Skeletal muscle tissue (tissue), 4 donors: Measurements from ENCODE around the gene SEC24B. TPM values are rescaled to one million over a fixed set of nuclear protein-coding genes. Genes with fewer than 3 reads are reported as not detected.
"Not testable (repeated sequence)": the region's sequence is repeated elsewhere in the genome, so short reads cannot be mapped to it uniquely, and the experiment has no call there.

Experiments used
- H3K27ac ChIP-seq: one replicate; pipeline ENCODE4 v1.7.0; 2013; ENCODE audit warnings: mild to moderate bottlenecking, low read depth, low read length, inconsistent platforms
- H3K27me3 ChIP-seq, 3 donors: one replicate each; pipeline ENCODE4 v1.7.0; 2013; ENCODE audit warnings: low read length in 3 of 3; ENCODE audit not compliant: control insufficient read depth in 3 of 3, insufficient read depth in 3 of 3
- H3K36me3 ChIP-seq, 3 donors: one replicate each; pipeline ENCODE4 v1.7.0; 2013; ENCODE audit warnings: low read length in 3 of 3; ENCODE audit not compliant: control insufficient read depth in 3 of 3, insufficient read depth in 3 of 3
- H3K4me1 ChIP-seq, 3 donors: one replicate each; pipeline ENCODE4 v1.7.0; 2013; ENCODE audit warnings: low read length in 3 of 3, mild to moderate bottlenecking in 3 of 3; ENCODE audit not compliant: control insufficient read depth in 3 of 3, insufficient read depth in 3 of 3
- H3K4me3 ChIP-seq, 3 donors: one replicate each; pipeline ENCODE4 v1.7.0; 2013; ENCODE audit warnings: low read length in 3 of 3
- H3K9ac ChIP-seq, 3 donors: one replicate each; pipeline ENCODE4 v1.7.0; 2013; ENCODE audit warnings: low read length in 3 of 3, mild to moderate bottlenecking in 3 of 3, moderate library complexity in 2 of 3, low read depth in 1 of 3
- H3K9me3 ChIP-seq, 3 donors: one replicate each; pipeline ENCODE4 v1.7.0; 2013; ENCODE audit warnings: low read length in 3 of 3; ENCODE audit not compliant: control insufficient read depth in 3 of 3
- total RNA-seq: library from RNA; depleted of rRNA; stranded (reverse); fragments of >200 nt; gene quantifications from one replicate; pipeline ENCODE4 v1.2.3, GENCODE V29; 2014
- donor health status: Osteomylitis.

The SEC24B gene
- total RNA-seq, 1 donor from 2014 or later = 15.7 TPM

- H3K9me3 ChIP-seq = no peaks in the 10 kb centered on the region
- no peak overlapping the region for H3K27ac ChIP-seq
- H3K4me1 ChIP-seq = no peaks in the 10 kb centered on the region
- no peak overlapping the region for H3K4me3 ChIP-seq
- H3K27me3 ChIP-seq = no peaks in the 10 kb centered on the region
- H3K36me3 ChIP-seq = peaks cover 15 to 38% (median 32%) of the 10 kb centered on the region in 3 donors
- H3K9ac ChIP-seq = no peak overlapping the region
Measured at GRCh38 chr4:109494563-109494962, 60.9 kb downstream of the SEC24B start.

GRCh38 chr4:109495514-109495913 lies 61.9 kb downstream of the SEC24B start:
- peaks cover 15 to 42% (median 34%) of the 10 kb centered on the region in 3 donors for H3K36me3 ChIP-seq
- no peak overlapping the region for H3K27ac ChIP-seq
- no peak overlapping the region for H3K9ac ChIP-seq
- H3K4me1 ChIP-seq = no peaks in the 10 kb centered on the region
- H3K4me3 ChIP-seq = no peak overlapping the region
- H3K27me3 ChIP-seq = no peaks in the 10 kb centered on the region
- H3K9me3 ChIP-seq = no peaks in the 10 kb centered on the region

- Histone ChIP-seq H3K9me3 (no peaks in the 10 kb centered on the region), H3K27ac (no peak overlapping the region), H3K36me3 (peaks cover 18 to 48% (median 40%) of the 10 kb centered on the region in 3 donors), H3K9ac (no peak overlapping the region), H3K4me1 (no peaks in the 10 kb centered on the region), H3K27me3 (no peaks in the 10 kb centered on the region), H3K4me3 (no peak overlapping the region)
Measured at GRCh38 chr4:109496875-109497274, 63.3 kb downstream of the SEC24B start.

GRCh38 chr4:109497511-109497910 lies 63.9 kb downstream of the SEC24B start:
- peaks cover 18 to 48% (median 40%) of the 10 kb centered on the region in 3 donors for H3K36me3 ChIP-seq

GRCh38 chr4:109499513-109499912 lies 65.9 kb downstream of the SEC24B start:
- Histone ChIP-seq H3K36me3 (peaks cover 17 to 45% (median 39%) of the 10 kb centered on the region in 3 donors), H3K9me3 (no peaks in the 10 kb centered on the region), H3K4me1 (no peaks in the 10 kb centered on the region), H3K4me3 (no peak overlapping the region), H3K9ac (no peak overlapping the region), H3K27ac (no peak overlapping the region), H3K27me3 (no peaks in the 10 kb centered on the region)

More at GRCh38 chr4:109497511-109497910, 63.9 kb downstream of the SEC24B start:
- Histone ChIP-seq H3K4me3 (no peak overlapping the region), H3K9ac (no peak overlapping the region), H3K27ac (no peak overlapping the region), H3K4me1 (no peaks in the 10 kb centered on the region), H3K9me3 (no peaks in the 10 kb centered on the region), H3K27me3 (no peaks in the 10 kb centered on the region)

GRCh38 chr4:109506890-109507289 lies 73.3 kb downstream of the SEC24B start:
- Histone ChIP-seq H3K9me3 (no peaks in the 10 kb centered on the region), H3K36me3 (peaks cover 0 to 30% (median 7%) of the 10 kb centered on the region in 3 donors), H3K27ac (no peak overlapping the region), H3K27me3 (no peaks in the 10 kb centered on the region), H3K4me1 (no peaks in the 10 kb centered on the region), H3K4me3 (no peak overlapping the region), H3K9ac (no peak overlapping the region)

- peaks cover 7 to 34% (median 9%) of the 10 kb centered on the region in 3 donors for H3K36me3 ChIP-seq
- H3K27ac ChIP-seq = no peak overlapping the region
Measured at GRCh38 chr4:109510687-109511086, 77.1 kb downstream of the SEC24B start.

GRCh38 chr4:109511414-109511813 lies 77.8 kb downstream of the SEC24B start:
- Histone ChIP-seq H3K27me3 (no peaks in the 10 kb centered on the region), H3K36me3 (peaks cover 7 to 33% (median 14%) of the 10 kb centered on the region in 3 donors), H3K27ac (no peak overlapping the region), H3K9me3 (no peaks in the 10 kb centered on the region), H3K4me3 (no peak overlapping the region), H3K4me1 (no peaks in the 10 kb centered on the region), H3K9ac (no peak overlapping the region)

More at GRCh38 chr4:109510687-109511086, 77.1 kb downstream of the SEC24B start:
- Histone ChIP-seq H3K9ac (no peak overlapping the region), H3K4me1 (no peaks in the 10 kb centered on the region), H3K27me3 (no peaks in the 10 kb centered on the region), H3K9me3 (no peaks in the 10 kb centered on the region), H3K4me3 (no peak overlapping the region)

- not testable (repeated sequence) for H3K27me3 ChIP-seq, H3K27ac ChIP-seq
- H3K36me3 ChIP-seq = peaks cover 3 to 37% (median 30%) of the 10 kb centered on the region in 3 donors
Measured at GRCh38 chr4:109513368-109513767, 79.8 kb downstream of the SEC24B start.

GRCh38 chr4:109532182-109532581 lies 98.6 kb downstream of the SEC24B start:
- no peaks in the 10 kb centered on the region for H3K27me3 ChIP-seq
- H3K27ac ChIP-seq = no peak overlapping the region
- H3K4me1 ChIP-seq = no peaks in the 10 kb centered on the region
- H3K4me3 ChIP-seq = no peak overlapping the region
- no peak overlapping the region for H3K9ac ChIP-seq
- peaks cover 35 to 62% (median 60%) of the 10 kb centered on the region in 3 donors for H3K36me3 ChIP-seq
- H3K9me3 ChIP-seq = no peaks in the 10 kb centered on the region

More at GRCh38 chr4:109513368-109513767, 79.8 kb downstream of the SEC24B start:
- not testable (repeated sequence) for H3K4me3 ChIP-seq, H3K9ac ChIP-seq, H3K4me1 ChIP-seq, H3K9me3 ChIP-seq
